ENCODE results near the gene PLXDC2. TPM values are rescaled to one million over a fixed set of nuclear protein-coding genes. Genes with fewer than 3 reads are reported as not detected.

PLXDC2 gene
- total RNA-seq, 1 donor from 2014 or later = 25.3 TPM

- DNase-seq (ENCODE audit: low spot score) = no peak
Observed at GRCh38 chr10:19935176-19935575, 118.9 kb downstream of the PLXDC2 start.

GRCh38 chr10:19936289-19936688, 120.1 kb downstream of the PLXDC2 start:
- DNase-seq (ENCODE audit: low spot score) = no peak

GRCh38 chr10:19937989-19938388, 121.8 kb downstream of the PLXDC2 start:
- no peak for DNase-seq (ENCODE audit: low spot score)

GRCh38 chr10:19941206-19941880, 125.1 kb downstream of the PLXDC2 start:
- DNase-seq (ENCODE audit: low spot score) = no peak

DNA sequence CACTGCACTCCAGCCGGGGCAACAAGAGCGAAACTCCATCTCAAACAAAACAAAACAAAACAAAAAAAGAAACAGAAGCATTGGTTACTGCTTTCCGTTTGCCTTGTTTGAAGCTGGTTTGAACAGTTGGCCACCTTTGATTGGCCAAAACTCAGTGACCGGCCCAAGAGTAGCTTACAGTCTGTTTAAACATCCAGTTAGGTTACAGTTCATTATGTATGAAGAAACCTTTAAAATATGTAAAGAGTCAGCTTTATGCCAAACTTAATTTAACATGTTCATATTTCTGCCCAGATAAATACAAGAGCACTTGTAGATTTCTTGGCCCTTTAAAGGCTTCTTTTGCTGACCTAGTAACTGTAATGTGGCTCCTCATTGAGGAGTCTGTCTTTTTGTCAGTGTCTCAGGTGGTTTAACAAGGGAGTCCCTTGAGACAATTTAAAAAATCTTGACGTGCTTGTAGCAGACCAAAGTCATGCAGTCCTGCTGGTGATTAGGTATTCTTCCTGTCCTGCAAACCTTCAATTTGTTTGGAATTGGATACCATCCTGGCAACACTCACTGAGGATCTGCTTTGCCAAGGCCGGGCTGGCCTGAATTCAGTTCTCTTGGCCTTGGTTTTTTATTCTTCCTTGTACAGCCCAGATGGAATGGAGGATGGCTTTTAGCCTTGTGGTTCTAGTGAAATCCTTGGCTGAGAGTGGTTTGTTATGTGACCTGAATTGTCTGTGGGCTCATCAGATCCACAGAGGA, 128.9 kb downstream of the PLXDC2 start:
- no peak for DNase-seq (ENCODE audit: low spot score)

GRCh38 chr10:19946245-19946644, 130.0 kb downstream of the PLXDC2 start:
- DNase-seq (ENCODE audit: low spot score) = no peak

DNA sequence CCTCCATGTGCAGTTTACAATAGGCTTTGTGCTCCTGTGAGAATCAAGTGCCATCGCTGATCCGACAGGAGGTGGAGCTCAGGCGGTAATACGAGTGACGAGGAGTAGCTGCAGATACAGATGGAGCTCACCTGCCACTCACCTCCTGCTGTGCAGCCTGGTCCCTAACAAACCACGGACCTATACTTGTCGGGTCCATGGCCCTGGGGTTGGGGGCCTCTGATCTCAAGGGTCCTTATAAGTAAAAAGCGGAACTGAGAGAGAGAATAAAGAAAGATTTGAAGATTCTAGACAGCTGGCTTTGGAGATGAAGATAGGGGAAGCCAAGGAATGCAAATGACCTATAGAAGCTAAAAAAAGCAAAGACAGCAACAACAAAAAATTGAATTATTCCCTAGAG, 130.6 kb downstream of the PLXDC2 start:
- no peak for DNase-seq (ENCODE audit: low spot score)

DNA sequence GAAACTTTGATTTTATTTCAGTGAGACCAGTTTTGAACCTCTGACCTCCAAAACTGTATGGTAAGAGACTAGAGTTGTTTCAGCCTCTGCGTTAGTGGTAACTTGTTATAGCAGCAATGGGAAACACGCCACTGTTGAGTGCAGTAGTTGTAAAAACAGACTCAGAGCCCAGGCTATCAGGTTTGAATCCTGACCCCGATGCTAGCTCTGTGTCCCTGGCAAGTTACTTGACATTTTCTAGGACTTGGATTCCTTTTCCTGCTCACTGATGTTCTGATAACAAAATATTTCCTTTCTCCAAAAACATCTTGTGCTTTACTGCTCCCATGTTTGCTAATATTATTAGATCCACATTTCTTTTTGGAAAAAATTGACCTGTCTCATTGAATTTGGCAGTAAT, 131.0 kb downstream of the PLXDC2 start:
- no peak for DNase-seq (ENCODE audit: low spot score)

DNA sequence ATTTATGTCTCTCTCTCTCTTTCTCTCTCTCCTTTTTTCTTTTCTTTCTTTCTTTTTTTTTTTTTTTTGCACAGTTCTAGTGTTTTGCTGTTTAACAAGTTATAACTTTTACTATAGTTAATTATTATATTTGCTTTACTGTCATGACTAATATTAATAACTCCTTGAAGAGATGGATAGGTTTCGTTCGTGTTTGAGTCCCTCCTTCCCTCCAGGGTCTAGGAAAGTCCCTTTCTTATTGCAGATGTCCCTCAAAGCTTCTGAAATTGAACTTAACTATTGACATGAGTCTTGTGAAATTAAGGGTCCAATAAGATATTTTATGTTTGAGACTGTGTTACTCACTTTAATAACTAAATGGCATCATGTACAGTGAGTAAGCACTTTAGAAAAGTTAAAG, 131.4 kb downstream of the PLXDC2 start:
- no peak for DNase-seq (ENCODE audit: low spot score)

DNA sequence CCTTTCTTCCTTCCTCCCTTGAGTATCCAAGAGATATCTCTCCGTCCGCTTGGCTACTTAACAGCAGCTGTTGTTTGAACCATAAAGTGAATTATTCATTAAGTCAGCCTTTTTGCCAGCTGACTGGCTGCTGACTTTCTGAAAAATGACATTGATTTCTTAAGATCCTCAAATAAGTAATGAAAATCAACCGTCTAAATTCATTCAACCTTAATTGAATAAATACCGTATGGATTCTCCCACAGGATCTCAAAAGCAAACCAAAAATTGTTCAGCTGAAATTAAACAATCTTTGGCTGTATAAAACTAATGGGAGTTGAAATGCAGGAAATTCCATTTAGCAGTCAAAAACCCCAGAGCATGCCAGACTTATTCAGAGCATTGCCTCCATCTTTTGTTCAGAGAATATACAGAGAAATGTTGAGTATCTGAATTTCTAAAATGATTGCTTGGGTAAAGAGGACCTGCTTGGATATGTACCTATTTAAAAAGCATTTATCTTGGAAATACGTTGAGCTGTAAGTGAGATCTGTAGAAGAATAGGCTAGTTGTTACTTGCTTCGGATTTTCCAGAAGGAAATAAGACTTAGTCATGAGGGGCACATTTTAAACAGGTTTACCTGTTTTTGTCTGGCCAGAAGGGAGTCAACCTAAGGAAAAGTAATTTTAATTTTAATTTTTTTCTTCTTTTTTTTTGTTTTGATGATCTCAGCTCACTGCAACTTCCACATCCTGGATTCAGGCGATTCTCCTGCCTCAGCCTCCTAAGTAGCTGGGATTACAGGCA, 136.2 kb downstream of the PLXDC2 start:
- DNase-seq (ENCODE audit: low spot score) = no peak

- no peak for DNase-seq (ENCODE audit: low spot score)
Observed at GRCh38 chr10:19954601-19955000, 138.4 kb downstream of the PLXDC2 start.

DNA sequence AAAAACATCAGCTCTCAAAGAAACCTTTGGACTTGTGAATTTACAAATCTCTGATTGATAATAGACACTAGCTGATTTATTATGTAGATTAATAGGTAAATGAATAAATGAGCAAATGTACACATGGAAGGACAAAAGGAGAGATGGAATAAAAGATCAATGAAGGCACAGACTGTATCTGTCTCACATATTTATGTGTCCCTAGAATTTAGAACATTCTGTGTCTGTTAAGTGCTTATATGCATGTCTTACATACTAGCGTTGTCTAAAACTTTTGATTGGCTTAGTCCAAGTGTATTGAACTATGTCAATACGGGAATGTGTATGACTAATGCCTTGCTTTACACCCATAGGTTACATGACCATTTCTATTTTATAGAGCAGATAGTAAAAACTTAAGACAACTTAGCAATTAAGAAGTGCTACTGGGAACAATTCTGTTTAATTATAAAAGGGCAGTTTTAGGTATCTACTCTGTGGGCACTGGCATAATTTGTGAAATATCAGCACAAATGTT, 140.3 kb downstream of the PLXDC2 start:
- DNase-seq (ENCODE audit: low spot score) = no peak

GRCh38 chr10:19958787-19959186, 142.6 kb downstream of the PLXDC2 start:
- no peak for DNase-seq (ENCODE audit: low spot score)

- no peak for DNase-seq (ENCODE audit: low spot score)
Observed at GRCh38 chr10:19961076-19962053, 145.1 kb downstream of the PLXDC2 start.

- no peak for DNase-seq (ENCODE audit: low spot score)
Observed at GRCh38 chr10:19964625-19965024, 148.4 kb downstream of the PLXDC2 start.

DNA sequence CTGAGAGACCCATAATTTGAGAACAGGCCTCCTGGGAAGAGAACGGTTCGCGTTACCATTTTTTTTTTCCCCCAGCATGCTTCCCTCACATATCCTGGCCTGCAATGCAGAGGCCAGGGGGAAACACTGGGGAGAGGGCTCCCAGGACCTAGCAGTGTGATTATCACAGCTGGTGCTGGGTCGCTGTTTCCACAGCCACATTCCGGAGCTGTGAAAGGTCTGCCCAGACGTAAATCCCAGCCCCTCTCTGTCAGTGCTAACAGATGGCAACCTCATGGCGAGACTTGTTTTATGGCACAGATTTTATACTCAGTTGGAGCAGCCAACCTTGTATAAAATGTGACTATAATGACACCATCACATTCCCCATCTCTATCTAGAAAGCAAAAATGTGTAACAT, 150.5 kb downstream of the PLXDC2 start:
- peak; percentile 11 for DNase-seq (ENCODE audit: low spot score)

GRCh38 chr10:19967981-19968380, 151.7 kb downstream of the PLXDC2 start:
- DNase-seq (ENCODE audit: low spot score) = no peak

GRCh38 chr10:19968745-19969144, 152.5 kb downstream of the PLXDC2 start:
- no peak for DNase-seq (ENCODE audit: low spot score)

- no peak for DNase-seq (ENCODE audit: low spot score)
Observed at GRCh38 chr10:19970256-19970655, 154.0 kb downstream of the PLXDC2 start.

GRCh38 chr10:19970717-19971116, 154.5 kb downstream of the PLXDC2 start:
- no peak for DNase-seq (ENCODE audit: low spot score)

All from umbilical cord (tissue), 2 donors.